HG03025 (cell line): Measurements from ENCODE around the gene CCL4.
"Not testable (repeated sequence)": the region's sequence is repeated elsewhere in the genome, so short reads cannot be mapped to it uniquely, and the experiment has no call there.

Experiments used
- ATAC-seq: cut with Tn5 transposase; IDR thresholded peaks from one replicate; pipeline ENCODE4 v1.9.1; 2021; ENCODE audit warnings: mild to moderate bottlenecking, moderate library complexity; ENCODE audit not compliant: unreplicated experiment, low FRiP score

Gene CCL4

DNA sequence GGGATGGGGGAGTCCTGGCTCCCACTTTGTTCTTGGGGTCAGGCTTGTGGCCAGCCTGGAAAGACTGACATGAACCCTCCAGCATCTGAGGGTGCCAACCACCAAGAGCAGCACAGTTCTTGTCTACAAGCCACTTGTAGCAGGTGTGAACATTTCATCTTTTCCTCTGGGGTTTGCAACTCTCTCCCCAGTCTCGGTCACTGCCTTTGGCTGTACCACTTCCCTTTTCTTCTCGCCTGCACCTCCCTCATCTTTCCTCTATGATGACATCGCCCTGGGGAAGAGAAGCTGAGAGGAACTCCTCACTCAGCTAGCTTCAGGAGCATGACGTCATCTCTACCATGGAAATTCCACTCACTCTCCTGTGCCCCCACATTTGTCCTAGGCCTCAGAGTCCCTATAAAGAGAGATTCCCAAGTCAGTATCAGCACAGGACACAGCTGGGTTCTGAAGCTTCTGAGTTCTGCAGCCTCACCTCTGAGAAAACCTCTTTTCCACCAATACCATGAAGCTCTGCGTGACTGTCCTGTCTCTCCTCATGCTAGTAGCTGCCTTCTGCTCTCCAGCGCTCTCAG lies at the start of gene CCL4:
CCL4 (plus strand) TSS at position 427 of the 575 bp plus-strand sequence; CDS start at position 506, 79 bp downstream.
- peak; percentile 65 for ATAC-seq

DNA sequence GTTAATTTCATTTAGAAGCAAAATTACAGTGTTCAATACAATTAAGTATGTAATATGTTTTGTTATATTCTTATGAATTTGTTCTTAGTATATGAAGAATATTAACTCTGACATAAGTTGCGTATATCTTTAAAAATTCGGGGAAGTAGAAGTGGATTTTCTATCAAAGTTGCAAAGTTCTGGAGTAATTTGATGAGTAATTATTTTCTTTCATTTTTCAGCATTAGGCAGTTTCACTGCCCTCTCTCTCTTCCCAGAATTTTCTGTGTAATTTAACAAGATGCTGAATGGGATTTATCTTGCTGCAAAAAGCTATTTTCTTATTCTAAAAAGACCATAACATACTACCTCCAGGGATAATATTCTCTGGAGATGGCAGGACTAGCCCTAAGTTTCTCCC lies 48.5 kb upstream of the CCL4 start:
- ATAC-seq: no peak

DNA sequence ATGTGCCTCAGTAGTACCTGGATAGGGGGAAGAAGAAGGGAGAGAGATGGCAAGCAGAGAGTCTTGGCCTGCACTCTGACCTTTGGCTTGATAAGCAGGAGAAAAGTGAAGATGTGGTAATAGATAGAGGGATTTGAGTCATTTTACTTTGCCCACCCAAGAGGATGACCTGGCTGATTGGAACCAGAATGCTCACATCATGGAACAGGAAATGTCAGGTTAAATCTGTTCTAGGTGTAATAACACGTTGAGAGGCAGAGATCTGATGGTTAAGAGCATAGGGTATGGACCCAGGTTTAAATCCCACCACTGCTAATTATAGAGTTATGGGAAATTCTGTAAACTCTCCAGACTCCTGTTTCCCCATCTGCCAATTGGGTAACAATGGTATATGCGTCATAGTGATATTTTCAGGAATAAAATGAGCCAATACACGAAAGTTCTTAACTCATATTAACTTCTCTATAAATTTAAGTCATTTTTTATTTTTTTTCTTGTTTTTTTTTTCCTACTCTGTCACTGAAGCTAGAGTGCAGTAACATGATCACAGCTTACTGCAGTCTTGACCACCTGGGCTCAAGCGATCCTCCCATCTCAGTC lies 47.6 kb upstream of the CCL4 start:
- ATAC-seq: no peak

DNA sequence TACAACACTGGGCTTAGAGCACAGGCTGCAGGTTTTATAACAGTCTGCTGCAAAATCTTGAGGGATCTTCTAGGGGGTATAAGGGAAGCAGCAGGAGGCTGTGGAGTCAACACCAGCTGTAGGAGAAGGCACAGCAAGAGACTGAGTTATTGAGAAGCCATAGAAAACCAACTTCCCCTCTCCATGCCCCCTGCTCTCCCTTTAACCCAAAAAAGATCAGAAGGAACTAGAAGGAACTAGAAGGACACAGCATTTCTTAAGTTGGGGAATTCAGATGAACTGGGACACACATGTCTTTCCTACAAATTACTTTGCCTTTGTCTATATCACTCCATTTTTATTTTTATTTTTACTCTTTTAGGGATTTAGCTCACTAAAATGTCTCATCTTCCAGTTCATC lies 45.7 kb upstream of the CCL4 start:
- ATAC-seq: no peak

DNA sequence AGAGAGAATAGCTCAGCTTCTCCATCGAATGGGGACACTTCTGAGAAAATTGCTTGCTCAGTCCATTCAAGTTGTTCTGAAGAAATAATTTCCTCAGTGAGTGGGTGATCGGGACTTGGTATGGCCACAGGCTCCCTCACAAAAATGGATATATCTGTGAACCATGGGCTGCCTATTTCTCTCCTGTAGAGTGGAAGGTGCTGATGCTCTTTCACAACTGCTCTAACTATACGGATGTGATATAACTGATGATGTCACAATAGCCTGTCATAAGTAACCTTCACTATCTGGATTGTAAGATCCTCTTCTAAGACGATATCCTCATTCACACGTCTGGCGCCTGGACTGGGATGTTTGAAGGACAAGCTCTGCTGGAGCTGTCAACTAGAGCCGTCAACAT lies 44.2 kb upstream of the CCL4 start:
- no peak for ATAC-seq

DNA sequence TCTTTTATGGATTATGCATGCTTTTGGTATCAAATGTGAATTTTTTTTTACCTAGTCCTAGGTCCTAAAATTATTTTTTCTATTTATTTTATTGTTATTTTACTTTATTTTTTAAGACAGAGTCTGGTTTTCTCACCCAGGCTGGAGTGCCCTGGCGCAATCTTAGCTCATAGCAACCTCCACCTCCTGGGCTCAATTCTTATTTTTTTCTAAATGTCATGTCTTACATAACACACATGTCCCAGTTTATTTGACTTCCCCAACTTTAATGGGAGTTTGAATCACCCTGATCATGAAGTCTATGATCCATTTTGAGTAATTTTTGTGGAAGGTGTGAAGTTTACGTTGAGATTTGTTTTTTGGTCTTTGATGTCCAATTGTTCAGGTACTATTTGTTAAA lies 42.8 kb upstream of the CCL4 start:
- ATAC-seq: no peak

DNA sequence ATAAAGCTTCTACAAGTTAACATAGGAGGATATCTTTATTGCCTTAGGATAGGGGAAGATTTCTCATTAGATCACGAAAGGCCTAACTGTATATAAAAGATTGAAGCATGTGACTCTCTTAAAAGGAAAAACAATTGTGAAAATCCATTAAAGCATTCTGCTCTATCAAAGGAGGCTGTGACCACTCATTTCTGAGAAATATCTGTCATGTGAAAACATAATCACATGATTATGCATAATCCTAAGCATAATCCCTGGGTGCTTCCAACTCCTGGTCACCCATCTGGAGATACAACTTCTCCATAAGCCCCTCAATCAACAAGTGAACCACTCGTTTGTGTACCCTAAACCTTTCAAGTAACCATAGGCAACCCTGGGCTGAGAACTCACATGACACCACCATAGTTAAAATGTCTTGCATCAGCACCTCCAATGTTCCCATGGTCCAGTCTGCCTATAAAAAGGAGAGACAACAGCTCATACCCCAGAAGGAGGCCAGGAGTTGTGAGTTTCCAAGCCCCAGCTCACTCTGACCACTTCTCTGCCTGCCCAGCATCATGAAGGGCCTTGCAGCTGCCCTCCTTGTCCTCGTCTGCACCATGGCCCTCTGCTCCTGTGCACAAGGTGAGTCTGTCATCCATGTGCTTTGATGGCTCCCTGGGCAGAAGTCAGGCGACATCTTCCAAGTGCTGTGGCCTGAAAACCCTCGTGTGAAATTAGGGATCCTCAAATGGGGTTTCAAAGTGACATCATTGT lies 39.7 kb upstream of the CCL4 start, which contains the start of gene CCL18:
CCL18 (plus strand) TSS at position 487 of the 756 bp plus-strand sequence; CDS start at position 558, 71 bp downstream.
- no peak for ATAC-seq

DNA sequence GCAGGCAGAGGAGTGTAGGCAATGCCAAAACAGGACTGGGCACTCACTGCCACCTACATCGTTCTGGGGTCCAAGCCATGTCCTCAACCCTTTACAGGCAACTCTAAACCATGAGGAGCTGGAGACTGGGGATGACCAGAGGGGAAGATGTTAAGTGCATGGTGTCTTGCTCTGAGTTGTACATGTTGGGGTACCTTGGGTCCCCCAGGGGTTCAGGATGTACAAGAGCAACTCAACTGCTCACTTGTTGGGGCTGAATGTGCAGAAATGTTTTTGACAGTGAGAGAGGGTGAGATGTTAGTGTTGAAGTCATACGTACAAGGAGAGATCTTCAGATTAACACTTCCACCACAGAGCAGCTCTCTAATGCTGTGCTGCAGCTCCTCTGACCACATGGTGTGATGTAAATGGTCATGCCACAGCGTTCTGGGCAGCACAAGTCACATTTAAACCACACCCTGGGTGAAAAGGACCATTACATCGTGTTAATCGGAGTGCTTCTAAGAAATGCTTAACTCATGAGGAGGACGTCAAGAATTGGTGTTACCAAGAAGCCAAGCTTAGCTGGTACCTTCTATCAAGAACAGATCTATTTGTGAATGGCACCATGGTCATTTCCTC lies 37.2 kb upstream of the CCL4 start:
- ATAC-seq: no peak

DNA sequence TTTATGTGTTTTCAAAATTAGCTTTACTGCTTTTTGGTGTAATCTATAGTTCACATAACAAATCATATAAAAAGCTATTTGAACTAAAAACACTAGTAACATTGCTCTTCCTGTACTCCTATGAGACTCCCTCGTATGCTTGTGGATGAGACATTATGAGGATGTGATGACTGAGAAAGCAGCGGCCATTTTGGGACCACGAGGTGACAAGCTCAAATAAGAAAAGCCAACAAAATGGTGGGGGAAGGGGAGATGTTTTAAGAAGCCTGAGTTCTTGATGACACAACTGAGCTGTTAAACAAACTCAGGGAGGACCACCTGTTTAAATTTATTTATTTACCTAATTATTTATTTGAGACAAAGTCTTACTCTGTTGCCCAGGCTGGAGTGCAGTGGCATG lies 35.1 kb upstream of the CCL4 start:
- no peak for ATAC-seq

DNA sequence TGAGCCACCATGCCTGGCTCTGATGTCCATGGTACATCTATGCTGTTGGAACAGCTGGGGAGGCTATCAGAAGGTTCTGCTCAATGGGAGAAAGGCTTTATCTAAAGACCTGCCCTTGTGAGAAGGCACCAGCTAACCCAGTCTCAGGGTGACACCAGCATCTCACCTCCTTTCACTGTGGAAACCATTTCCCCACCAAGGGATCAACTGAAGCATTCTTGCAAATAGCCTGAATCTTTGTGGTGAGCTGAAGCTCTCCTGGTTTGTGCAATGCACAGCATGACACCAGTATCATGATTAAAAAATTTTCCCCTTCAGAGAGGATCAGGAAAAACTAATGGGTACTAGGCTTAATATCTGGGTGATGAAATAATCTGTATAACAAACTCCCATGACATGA lies 34.5 kb upstream of the CCL4 start:
- no peak for ATAC-seq

DNA sequence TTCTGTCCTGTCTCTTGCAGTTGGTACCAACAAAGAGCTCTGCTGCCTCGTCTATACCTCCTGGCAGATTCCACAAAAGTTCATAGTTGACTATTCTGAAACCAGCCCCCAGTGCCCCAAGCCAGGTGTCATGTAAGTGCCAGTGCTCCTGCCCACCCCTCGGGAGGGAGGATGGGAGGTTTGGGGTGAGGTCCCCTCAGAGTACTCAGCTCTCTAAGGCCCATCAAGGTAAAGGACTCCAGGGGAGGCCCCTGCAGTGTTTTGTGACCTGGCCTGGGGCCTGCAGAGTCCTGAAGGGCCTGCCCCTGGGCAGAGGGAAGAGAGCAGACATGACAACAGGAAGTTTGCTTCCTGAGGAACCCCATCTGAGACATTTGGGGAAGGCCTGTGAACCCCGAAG lies 33.2 kb upstream of the CCL4 start:
- ATAC-seq: no peak

DNA sequence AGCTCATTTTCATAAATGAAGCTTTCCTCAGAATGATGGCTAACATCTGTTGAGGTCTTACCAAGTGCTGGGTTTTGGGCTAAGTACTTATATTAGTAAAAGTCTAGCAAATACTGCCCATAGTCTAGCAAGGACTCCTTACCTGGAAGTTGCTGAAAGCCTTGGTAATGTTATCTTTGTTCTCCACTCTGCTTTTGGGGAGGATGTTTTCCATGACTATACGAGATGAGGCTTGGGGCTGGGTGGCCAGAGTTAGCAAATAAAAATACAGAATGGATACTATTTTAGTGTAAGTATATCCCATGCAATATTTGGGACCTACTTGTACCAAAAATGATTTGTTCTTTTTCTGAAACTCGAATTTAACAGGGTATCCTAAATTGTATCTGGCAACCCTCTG lies 31.9 kb upstream of the CCL4 start:
- ATAC-seq: no peak

DNA sequence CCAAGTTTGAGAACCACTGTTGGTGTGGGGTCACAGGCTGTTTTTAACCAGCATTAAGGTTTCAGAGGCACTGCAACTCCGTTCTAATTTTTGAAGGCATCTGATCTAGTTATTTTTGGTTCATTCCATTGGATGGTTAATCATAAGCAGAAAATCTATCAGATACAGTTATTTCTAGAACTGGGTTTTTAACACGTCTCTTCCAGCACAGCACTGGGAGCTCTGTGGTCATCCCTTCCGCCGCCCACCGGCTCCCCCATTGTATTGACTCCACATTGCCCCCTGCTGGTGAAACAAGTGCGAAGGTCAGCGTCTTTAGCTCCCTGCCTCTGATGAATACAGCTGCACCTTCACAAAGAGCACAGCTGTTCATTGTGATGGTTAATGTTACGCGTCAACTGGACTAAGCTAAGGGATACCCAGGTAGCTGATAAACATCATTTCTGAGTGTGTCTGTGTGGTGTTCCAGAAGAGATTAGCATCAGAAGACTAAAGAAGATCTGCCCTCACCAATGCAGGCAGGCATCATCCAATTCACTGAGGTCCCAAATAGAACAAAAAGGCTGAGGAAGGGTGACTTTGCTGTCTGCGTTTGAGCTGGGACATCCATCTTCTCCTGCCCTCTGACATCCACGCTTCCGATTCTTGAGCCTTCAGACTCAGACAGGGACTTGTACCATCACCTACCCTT lies 31.1 kb upstream of the CCL4 start:
- ATAC-seq: peak; percentile 49

DNA sequence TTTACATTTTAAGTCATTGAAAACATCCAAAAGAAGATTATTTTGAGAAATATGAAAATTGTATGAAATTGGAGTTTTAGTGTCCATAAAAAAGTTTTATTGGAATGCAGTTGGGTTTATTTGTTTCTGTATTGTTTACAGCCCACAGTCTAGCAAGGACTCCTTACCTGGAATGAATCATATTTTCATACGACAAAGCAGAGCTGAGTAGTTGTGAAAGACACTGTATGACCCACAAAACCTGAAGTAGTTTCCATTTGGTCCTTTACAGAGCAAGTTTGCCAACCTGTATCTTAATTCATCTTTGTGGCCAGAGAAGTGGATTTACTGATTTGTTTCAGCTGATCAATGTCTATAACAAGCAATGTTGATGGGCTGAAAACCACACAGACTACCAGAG lies 29.3 kb upstream of the CCL4 start:
- ATAC-seq: no peak

DNA sequence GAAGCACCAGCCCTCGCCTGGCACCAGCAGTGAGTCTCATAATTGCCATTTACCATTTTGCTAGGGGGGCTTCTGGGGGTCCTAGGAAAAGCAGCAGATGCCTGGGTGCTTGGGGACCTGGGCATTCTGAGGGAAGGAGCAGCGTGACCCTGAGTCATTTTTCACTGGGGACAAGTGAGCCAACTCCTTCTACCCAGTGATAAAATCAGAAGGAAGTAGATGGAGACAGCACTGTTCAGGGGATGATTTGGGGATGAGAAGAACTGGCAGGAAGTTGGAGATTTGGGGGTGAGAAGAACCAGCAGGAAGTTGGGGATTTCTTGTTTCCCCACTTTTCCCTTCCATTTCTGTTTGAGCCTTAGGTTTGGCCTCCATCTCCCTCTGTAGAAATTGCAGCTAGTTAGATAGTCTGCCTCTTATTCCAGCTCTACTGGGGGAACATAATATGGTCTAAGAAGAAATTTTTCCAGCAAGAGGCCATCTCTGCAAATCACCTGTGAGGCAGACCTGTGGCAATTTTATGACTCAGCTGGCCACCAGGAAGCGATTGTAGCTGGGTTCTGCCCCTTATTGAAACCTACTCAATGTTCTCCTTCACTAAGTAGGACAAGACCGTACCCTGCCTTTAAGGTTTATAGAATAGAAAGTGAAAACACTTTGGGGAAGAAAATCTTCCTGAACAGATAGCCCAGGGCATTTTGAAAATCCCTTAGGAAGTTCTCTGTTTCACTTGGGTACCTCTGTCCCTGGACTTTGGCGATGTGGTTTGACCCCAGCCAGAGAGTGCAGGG lies 21.8 kb upstream of the CCL4 start:
- not testable (repeated sequence) for ATAC-seq

DNA sequence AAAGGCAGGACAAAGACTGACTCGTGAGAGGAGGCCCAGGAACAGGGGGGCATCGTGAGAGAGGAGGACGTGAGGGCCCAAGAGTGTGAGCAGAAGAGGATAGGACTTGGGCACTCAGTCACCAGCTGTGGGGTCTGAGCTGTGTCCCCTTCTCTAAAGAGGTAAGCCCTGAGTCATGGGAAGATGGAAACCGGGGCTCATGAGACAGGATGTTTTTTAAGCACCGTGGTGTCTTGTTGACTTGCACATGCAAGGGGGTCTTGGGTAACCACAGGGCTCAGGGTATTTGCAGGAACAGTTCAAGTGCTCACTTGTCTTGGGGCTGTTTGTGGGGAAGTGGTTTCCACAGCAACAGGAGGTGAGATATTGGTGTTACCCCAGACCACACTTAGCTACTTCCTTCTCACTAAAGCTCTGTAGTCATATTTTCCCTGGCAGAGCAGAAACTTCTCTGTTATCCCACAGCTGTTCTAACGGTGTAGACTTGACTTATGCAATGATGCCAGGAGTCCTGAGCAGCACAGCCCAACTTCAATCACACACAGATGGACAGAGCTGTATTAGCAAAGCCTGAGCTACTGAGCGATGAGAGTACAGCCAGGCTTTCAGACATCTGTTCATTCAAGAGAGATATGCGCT lies 21.0 kb upstream of the CCL4 start:
- ATAC-seq: not testable (repeated sequence)

DNA sequence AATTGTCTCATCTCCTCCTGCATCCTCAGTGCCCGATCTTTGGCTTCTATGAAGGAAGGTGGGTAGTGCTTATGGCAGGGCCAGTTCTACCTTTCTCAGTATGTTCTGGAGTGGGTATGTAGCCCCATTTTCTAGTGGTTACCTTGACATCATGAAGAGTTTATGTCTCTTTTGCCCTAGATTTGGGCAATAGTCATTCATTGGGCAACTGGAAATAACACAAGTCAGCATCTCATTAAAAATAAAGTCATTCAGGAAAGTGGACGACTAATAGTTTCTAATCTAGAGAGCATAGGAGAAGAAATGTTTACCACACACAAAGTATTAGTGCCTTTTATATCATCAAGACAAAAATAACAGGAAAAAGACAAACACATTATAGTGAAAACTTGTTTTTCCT lies 19.9 kb upstream of the CCL4 start:
- ATAC-seq: not testable (repeated sequence)

DNA sequence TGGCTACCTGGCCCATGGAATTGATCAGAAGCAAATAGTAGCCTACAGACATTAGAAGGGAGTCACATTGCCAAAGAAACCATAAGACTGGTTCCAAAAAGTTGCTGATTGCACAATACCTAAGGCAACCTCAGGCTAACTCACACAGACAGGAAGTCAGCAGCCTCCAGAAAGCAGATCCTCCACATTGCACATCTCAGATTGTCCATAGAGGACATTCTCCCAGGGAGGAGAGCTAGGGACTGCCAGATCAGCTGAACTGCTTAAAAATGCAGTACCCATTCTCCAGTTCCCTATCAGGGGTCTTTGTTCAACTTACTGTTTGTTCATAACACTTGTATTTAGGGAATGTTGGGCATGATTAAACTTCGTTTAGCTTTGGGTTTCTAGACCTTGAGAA lies 17.9 kb upstream of the CCL4 start:
- ATAC-seq: no peak

DNA sequence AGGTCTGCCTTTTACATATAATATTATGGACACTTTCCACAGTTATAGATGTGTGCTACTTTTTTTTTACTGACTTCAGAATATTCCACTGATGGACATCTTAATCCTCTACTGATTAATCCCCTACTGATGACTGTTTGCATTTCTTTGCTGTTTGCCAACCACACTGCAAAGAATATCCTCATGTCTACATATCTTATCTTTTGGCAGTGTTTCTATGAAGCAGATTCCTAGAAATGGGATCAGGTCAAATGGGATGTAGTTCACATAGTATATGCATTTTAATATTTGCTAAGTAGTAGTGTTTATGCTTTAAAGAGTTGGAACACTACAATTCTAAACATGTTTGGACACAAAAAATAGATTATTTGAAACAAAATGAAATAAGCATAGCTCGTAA lies 16.8 kb upstream of the CCL4 start:
- no peak for ATAC-seq

DNA sequence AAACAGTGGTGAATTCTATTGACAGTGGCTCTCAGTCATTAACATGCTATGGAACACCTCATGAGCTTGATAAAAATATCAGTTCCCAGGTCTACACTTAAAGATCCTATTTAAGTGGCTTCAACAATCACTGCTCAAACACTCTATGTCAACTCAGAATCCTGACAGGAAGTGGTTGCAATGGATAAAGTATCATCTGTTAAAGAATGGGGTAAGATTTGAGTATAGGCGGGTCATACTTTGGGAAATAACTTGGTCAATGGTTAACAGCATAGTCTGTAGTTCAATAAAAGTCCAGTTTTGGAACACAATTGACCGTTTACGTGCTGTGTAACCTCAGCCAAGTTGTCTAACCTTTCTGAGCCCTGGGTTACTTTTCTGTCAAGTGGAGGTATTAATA lies 16.2 kb upstream of the CCL4 start:
- not testable (repeated sequence) for ATAC-seq
